ENCODE results near the gene CCR5AS. TPM values are rescaled to one million over a fixed set of nuclear protein-coding genes. Genes with fewer than 3 reads are reported as not detected.

The CCR5AS gene

DNA sequence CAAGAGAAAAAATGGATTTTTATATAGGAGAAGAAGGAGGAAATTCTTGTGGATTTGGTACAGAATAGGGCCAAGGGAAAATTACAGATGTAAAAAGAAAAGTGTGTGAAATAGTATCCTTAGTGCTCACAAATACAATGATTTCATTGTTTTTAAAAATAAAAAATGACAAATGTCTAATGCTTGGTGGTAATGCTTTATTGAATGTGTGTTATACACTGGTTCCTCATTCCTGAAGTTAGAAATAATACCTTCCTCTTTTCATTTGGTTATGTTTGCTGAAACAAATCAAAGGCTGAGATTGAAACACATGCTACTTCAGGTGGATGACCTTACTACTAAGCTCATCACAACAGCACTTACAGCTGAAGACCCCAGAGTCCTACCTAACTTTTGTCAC lies 90.7 kb downstream of the CCR5AS start:
- DNase-seq (ENCODE audit: low read depth in 2 of 2) = no peak

DNA sequence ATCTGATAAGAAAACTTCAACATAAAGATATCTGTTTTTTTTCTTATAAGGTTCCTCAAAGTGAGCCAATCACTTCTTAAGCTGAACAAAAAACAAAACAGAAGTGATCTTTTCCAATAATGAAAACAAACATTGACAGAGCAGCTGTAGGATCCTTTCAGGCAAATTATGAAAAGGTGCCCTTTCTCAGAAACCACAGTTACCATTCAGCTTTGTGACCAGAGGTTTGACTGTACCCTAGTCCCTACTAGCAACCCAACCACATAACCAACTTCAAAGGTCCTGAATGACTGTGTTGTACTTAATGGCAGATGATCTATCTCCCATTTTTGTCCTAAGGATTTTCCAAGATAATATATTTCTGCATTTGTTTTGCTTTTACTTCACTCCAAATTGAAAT lies 92.3 kb downstream of the CCR5AS start:
- no peak for DNase-seq (ENCODE audit: low read depth in 2 of 2)

Other genes starting within 250 kb of the CCR5AS start
- gene CCR1, start 198.8 kb downstream of the CCR5AS start, total RNA-seq = not detected in 2 replicates
- not detected in 2 replicates for gene CCR3, start 164.6 kb downstream of the CCR5AS start, total RNA-seq
- gene CCR2, start 53.0 kb downstream of the CCR5AS start, total RNA-seq = not detected in 2 replicates
- not detected in 2 replicates for gene CCR5, start 36.1 kb downstream of the CCR5AS start, total RNA-seq
- 0.40 and 2.6 TPM in 2 replicates for gene CCRL2, start 193 bp upstream of the CCR5AS start, total RNA-seq
- under 0.01 and 0.22 TPM in 2 replicates for gene LTF, start 57.8 kb upstream of the CCR5AS start, total RNA-seq
- not detected in 2 replicates for gene RTP3, start 90.9 kb upstream of the CCR5AS start, total RNA-seq
- gene LRRC2, start 159.2 kb upstream of the CCR5AS start, total RNA-seq = under 0.01 TPM in 2 replicates
- gene FAM240A, start 205.5 kb upstream of the CCR5AS start, total RNA-seq = not detected in 2 replicates